ENCODE data around the gene SUPT20HL1. TPM values are rescaled to one million over a fixed set of nuclear protein-coding genes. Genes with fewer than 3 reads are reported as not detected.

SUPT20HL1 gene
- polyA plus RNA-seq, 10 donors, result 0.07 to 0.14 (median 0.09) TPM; not detected in 3

DNA sequence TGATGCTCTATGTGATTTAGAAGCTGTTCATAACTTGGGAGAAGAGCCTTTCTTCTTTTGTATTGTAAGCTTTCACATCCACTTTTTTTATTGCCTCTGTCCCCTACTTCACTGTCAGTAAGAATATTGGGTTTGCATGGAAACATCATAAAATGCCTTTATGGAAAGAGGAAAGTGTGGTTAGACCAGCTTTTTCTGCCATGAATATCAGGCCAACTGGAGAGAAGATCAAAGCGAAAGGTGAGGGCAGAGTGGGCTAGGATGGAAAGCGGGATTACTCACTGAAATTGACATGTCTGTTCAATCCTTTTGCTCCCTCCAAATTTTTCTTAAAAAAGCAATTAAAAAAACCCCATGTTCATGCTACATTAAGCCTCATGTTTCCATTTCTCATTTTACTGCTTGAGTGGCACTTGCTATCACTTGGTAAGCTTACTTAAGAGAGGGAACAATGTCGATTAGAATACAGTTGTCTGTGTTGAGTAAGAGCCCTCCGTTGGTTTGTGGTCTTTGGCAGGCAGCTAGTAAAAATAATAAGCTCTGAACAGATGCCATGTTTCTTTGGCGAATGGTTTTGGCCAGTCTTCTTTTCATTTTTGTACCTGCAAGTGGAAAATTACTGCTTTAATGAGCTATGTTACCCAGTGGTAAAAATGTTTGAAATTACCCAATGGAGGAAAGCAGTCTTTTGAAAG lies 35.9 kb downstream of the SUPT20HL1 start:
- DNase-seq, result peak in 2 of 3 donors; percentile 27 to 49

DNA sequence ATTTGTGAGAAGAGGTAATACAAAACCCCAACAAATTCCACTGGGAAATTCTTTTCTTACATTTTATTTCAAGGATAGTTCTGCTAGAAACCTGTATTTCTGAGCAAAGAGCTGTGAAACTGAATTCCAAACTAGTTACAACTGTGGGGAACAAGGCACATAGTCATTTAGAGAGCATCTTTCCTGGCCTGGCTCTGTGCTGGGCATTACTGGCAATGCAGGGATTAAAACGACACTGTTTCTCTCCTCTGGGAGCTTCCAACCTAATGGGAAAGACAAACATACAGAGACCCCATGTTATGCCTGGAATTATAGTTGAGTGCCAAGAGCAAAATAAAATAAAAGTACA lies 36.5 kb downstream of the SUPT20HL1 start:
- DNase-seq, result peak in 1 of 3 donors; percentile 52

DNA sequence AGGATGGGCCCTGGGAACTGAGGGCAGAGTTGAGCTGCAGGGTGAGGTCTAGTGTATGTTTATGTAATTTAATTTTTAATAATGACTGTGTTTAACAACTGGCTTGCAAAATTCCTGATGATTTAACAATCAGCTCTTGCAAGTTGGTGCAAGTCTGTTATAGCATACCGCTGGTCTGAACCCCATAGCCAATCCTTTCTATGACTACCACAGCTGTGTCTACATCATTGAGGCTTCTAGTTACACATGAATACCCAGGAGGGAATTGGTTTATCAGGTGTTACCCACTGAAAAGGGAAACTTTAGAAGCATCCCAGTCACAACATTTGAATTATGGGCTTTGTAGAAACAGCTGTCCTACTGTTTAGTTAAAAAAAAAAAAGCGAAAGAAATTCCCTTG lies 38.3 kb downstream of the SUPT20HL1 start:
- no peak for DNase-seq

DNA sequence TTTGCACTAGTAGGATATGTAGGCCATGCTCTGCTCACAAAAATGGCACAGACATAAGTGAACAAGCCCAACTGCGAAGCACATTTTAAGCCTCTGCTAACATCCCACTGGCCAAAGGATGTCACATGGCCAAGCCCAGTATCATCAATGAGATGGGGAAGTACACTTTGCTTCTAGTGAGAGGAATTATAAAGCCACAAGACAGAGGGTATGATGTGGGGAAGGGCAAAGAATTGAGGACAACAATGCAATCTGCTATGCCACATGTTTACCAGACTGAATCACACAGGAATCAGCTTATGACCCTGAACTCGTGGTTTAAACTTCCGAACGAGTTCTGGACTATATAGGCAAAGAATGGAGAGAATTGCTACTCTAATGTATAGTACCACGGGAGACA lies 39.1 kb downstream of the SUPT20HL1 start:
- no peak for DNase-seq

DNA sequence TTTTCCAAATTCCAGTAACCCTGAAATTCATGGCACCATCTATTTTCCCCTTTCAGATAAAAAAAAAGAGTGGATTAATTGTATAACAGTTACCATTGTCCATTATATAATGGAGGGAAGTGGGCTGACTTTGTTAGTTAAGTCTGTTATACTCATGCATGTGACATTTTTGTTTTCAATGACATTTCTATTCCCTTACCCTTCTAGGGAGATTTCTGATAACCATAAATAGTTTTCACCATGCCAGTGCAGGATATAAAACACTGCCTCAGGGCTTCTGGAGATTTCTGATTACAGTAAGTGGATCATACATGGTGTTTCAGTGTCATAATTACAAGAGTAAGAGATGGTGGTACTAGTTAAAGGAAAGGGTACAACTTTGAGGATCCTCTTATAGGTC lies 45.5 kb downstream of the SUPT20HL1 start:
- DNase-seq, result no peak

Other genes with a start within 250 kb of the SUPT20HL1 start
- 10 to 100 TPM; 14.7 to 31.9 (median 18.2) TPM for gene ZFX, start 210.9 kb upstream of the SUPT20HL1 start, polyA plus RNA-seq (ENCODE audit: insufficient read length in 10 of 10)
- gene SUPT20HL2, start 46.6 kb upstream of the SUPT20HL1 start, polyA plus RNA-seq (ENCODE audit: insufficient read length in 10 of 10), result under 1 TPM in 9 of 10 donors, not detected in 1; 0.07 to 0.26 (median 0.13) TPM
- gene PDK3, start 104.6 kb downstream of the SUPT20HL1 start, polyA plus RNA-seq (ENCODE audit: insufficient read length in 10 of 10), result 1 to 10 TPM; 1.9 to 4.0 (median 3.3) TPM

Data from muscle of back (tissue), 11 donors.